Activated naive CD8-positive, alpha-beta T cell treated with anti-CD3 and anti-CD28 coated beads for 36 hours (primary cell): ENCODE results near the gene WDR19. TPM values are rescaled to one million over a fixed set of nuclear protein-coding genes. Genes with fewer than 3 reads are reported as not detected.
"Not testable (repeated sequence)": the region's sequence is repeated elsewhere in the genome, so short reads cannot be mapped to it uniquely, and the experiment has no call there.

Experiments used
- DNase-seq: peaks from one replicate; pipeline ENCODE4 v3.0.0; 2021
- H3K27ac Mint-ChIP-seq: one replicate; pipeline ENCODE4 v1.8.0; 2022; ENCODE audit warnings: mild to moderate bottlenecking, moderate library complexity, mixed read lengths
- H3K27me3 Mint-ChIP-seq: one replicate; pipeline ENCODE4 v1.8.0; 2022; ENCODE audit warnings: mild to moderate bottlenecking, mixed read lengths
- H3K36me3 Mint-ChIP-seq: one replicate; pipeline ENCODE4 v1.8.0; 2021; ENCODE audit warnings: mild to moderate bottlenecking, mixed read lengths
- H3K4me1 Mint-ChIP-seq: one replicate; pipeline ENCODE4 v1.8.0; 2021; ENCODE audit warnings: mixed read lengths
- H3K4me3 Mint-ChIP-seq: one replicate; pipeline ENCODE4 v1.8.0; 2022; ENCODE audit warnings: mild to moderate bottlenecking, moderate library complexity, mixed read lengths
- H3K9me3 Mint-ChIP-seq: one replicate; pipeline ENCODE4 v1.8.0; 2022; ENCODE audit warnings: mixed read lengths
- total RNA-seq, 2 experiments: library from RNA; stranded (reverse); gene quantifications; one replicate each; pipeline ENCODE4 v1.2.3, GENCODE V29; 2021

The WDR19 gene
- total RNA-seq, result 10 to 100 TPM; 11.0 to 14.1 TPM

DNA sequence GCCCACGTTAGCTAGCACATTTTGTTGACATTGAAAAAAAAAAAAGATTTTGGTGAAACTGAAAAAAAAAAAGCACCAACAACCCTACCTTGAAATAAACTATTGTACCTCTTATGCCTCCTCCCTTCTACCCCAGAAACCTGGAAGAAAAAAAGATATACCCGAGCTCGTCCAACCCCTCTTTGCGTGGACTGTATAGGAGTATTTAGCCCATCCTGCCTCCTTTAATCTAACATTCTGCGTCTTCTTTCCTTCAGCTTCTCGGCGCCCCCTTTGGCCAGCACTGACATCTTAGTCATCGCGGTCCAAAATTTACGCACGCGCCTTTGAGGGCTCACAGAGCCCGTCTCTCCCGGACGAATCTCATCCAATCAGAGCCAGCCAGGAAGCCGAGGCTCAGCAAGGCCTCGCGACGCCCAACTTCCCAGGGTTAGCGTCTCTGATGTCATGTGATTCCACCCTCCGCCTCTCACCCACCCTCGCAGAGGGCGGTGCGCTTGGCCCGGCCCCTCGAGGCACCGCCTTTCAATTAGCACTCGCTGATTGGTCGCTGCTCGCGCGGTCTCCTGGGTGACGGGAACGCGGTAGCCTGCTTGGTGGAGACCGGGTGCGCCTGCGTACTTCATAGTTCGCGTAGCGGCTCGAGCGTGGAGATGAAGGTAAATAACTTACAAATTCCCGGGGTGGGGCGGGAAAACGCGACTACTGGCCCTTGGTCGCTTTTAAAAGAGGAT is at the start of gene WDR19:
TSS of gene WDR19 (plus strand) at position 625 of the 734 bp plus-strand sequence. CDS start at position 654, 29 bp downstream.
- H3K36me3 Mint-ChIP-seq, result peaks cover 2% of the 10 kb centered on the region
- peak; percentile 99 for DNase-seq

DNA sequence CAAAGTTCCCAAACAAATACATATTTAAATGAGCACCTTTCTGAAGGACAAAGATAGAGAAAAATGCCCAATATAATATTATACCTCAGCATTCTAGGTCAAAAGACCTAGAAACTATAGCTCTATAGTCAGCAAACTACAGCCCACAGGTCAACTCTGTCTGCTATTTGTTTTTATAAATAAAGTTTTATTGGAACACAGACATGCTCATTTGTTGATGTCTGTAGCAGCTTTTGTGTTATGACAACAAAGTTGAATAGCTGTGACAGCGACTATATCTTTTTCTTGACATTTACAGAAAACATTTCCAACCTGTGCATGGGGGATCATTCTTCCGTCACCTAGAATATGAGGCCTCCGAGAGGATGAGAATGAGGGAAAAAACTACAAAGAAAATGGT is 48.7 kb upstream of the WDR19 start:
- H3K4me1 Mint-ChIP-seq, result peaks cover 7% of the 10 kb centered on the region
- no peak for DNase-seq
- peaks cover 9% of the 10 kb centered on the region for H3K36me3 Mint-ChIP-seq
- H3K27me3 Mint-ChIP-seq, result no peaks in the 10 kb centered on the region
- peaks cover 4% of the 10 kb centered on the region for H3K9me3 Mint-ChIP-seq
- no peak overlapping the region for H3K4me3 Mint-ChIP-seq
- H3K27ac Mint-ChIP-seq, result no peak overlapping the region

More for the DNA sequence above, at the start of gene WDR19:
- peaks cover 2% of the 10 kb centered on the region for H3K4me1 Mint-ChIP-seq
- no peak within 1 kb of the TSS for H3K27ac Mint-ChIP-seq
- H3K4me3 Mint-ChIP-seq, result no peak within 1 kb of the TSS
- no peaks in the 10 kb centered on the region for H3K9me3 Mint-ChIP-seq
- H3K27me3 Mint-ChIP-seq, result peaks cover 8% of the 10 kb centered on the region

DNA sequence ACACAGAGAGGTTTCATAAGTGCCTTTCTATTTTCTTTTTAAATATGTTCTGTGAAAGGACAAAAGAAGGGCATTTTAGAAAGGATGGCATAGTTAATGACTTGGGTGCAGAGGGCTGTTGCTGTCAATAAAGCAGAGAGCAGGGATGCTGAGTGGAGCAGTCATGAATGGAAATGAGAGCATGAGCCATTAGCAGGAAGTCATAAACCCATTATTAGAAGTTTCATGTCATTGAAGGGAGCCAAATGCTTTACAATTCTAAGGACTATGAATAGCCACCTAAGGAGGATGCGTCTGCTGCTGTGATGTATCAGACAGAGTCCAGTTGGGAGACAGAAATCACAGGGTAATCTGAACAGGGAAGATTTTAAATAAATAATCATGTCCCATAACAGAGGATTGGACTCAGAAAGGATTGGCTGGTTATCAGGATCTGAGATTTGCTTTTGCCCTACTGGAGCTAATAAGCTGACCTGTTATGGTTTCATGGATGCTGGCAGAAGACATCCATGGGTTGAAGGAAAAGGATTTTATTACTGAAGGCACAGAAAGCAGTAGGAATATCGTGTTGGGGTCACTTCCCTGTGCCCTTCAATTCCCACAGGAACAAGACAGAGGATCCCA is 47.5 kb upstream of the WDR19 start:
- H3K4me1 Mint-ChIP-seq, result peaks cover 7% of the 10 kb centered on the region
- peaks cover 2% of the 10 kb centered on the region for H3K9me3 Mint-ChIP-seq
- no peak for DNase-seq
- H3K36me3 Mint-ChIP-seq, result peaks cover 7% of the 10 kb centered on the region
- no peak overlapping the region for H3K4me3 Mint-ChIP-seq
- H3K27me3 Mint-ChIP-seq, result no peaks in the 10 kb centered on the region
- no peak overlapping the region for H3K27ac Mint-ChIP-seq

DNA sequence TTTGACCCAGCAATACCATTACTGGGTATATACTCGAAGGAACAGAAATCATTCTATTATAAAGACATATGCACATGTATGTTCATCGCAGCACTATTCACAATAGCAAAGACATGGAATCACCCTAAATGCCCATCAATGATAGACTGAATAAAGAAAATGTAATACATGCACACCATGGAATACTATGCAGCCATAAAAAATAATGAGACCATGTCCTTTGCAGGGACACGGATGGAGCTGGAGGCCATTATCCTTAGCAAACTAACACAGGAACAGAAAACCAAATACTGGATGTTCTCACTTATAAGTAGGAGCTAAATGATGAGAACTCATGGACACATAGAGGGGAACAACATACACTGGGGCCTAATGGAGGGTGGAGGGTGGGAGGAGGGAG is 44.1 kb upstream of the WDR19 start:
- not testable (repeated sequence) for H3K27ac Mint-ChIP-seq

DNA sequence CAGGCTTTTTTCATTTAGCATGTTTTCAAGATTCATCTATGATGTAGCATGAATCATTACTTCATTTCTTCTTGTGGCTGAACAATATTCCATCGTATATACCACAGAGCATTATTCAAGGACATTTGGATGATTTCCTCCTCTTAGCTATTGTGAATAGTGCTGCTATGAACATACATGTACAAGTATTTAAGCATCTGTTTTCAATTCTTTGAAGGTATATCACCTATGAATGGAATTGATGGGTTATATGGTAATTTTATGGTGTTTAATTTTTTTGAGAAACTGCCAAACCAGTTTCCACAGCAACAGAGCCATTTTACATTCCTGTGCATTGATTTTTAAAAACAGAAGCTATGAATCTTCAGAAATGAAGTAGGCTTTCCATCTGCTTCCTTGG is 36.1 kb upstream of the WDR19 start:
- H3K27me3 Mint-ChIP-seq, result no peaks in the 10 kb centered on the region
- no peaks in the 10 kb centered on the region for H3K9me3 Mint-ChIP-seq

More for the DNA sequence above, 44.1 kb upstream of the WDR19 start:
- not testable (repeated sequence) for H3K4me3 Mint-ChIP-seq, H3K27me3 Mint-ChIP-seq, H3K9me3 Mint-ChIP-seq, H3K36me3 Mint-ChIP-seq, H3K4me1 Mint-ChIP-seq, DNase-seq

DNA sequence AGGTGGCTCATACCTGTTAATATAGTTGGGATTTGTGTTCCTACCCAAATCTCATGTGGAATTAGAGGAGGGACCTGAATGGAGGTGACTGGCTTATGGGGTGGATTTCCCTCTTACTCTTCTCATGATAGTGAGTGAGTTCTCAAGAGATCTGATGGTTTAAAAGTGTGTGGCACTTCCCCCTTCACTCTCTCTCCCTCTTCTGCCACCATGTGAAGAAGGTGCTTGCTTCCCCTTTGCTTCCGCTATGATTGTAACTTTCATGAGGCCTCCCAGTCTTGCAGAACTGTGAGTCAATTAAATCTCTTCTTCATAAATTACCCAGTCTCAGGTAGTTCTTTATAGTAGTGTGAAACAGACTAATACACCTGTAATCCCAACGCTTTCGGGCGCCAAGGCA is 28.3 kb upstream of the WDR19 start:
- DNase-seq, result no peak
- no peaks in the 10 kb centered on the region for H3K9me3 Mint-ChIP-seq
- H3K27me3 Mint-ChIP-seq, result no peaks in the 10 kb centered on the region
- no peak overlapping the region for H3K4me3 Mint-ChIP-seq
- peaks cover 7% of the 10 kb centered on the region for H3K4me1 Mint-ChIP-seq
- H3K36me3 Mint-ChIP-seq, result no peaks in the 10 kb centered on the region
- no peak overlapping the region for H3K27ac Mint-ChIP-seq

More for the DNA sequence above, 36.1 kb upstream of the WDR19 start:
- Mint-ChIP-seq H3K4me3 (no peak overlapping the region), H3K4me1 (peaks cover 7% of the 10 kb centered on the region), H3K27ac (no peak overlapping the region), H3K36me3 (no peaks in the 10 kb centered on the region)
- DNase-seq, result no peak

DNA sequence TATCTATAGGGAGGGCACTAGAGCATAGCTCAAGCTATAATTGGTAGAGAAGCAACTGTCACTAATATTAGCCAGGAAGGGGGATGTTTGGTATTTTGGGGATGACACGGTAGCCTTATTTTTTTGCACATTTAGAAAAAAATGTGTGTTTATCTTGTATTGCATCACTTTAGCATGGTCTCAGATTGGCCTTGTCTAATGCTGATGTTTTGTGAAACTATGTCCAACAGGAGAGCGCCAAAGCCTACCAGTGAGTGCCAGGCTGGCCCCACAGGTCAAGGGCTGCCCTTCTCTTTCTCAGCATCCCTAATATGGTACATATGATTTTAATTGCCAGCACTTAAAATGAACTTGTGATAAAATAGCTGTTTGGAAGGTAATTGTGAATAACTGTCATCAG is 24.8 kb upstream of the WDR19 start:
- H3K4me3 Mint-ChIP-seq, result no peak overlapping the region
- no peak for DNase-seq
- H3K27me3 Mint-ChIP-seq, result no peaks in the 10 kb centered on the region
- no peaks in the 10 kb centered on the region for H3K9me3 Mint-ChIP-seq
- no peaks in the 10 kb centered on the region for H3K4me1 Mint-ChIP-seq
- H3K27ac Mint-ChIP-seq, result no peak overlapping the region
- no peaks in the 10 kb centered on the region for H3K36me3 Mint-ChIP-seq

DNA sequence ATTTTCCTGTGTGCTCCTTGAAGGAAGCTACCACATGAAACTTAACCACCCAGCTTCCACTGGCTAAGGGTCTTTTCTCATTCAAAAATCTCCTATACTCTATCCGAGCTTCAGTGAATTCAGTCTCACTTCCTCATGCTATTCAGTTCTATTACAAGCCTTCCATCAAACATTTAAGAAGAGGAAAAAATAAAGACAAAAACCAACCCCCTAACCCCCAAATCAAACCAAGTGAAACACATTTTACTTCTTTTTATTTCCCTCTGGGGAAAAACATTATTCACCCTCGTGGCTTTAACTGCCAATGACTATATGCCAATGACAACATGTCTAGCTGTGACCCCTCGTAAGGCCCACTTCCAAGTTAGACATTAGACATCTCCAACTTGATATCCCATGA is 16.2 kb upstream of the WDR19 start:
- no peak for DNase-seq
- Mint-ChIP-seq H3K27ac (no peak overlapping the region), H3K4me1 (no peaks in the 10 kb centered on the region), H3K36me3 (peaks cover 3% of the 10 kb centered on the region), H3K9me3 (peaks cover 2% of the 10 kb centered on the region), H3K27me3 (no peaks in the 10 kb centered on the region), H3K4me3 (no peak overlapping the region)

DNA sequence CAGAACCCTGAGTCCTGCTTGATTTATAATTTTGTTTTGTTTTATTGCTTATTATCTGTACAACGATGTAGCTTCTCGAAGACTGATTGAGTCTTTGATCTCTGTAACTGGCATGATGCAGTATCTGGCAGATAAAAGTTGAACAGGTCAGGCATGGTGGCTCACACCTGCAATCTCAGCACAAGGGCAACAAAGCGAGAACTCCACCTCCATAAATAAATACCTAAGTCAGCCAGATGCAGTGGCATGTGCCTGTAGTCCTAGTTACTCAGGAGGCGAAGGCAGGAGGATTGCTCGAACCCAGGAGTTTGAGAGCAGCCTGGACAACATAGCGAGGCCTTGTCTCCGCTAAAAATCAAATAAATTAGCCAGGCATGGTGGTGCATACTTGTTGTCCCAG is 15.7 kb upstream of the WDR19 start:
- Mint-ChIP-seq H3K4me3 (no peak overlapping the region), H3K36me3 (peaks cover 3% of the 10 kb centered on the region), H3K9me3 (peaks cover 2% of the 10 kb centered on the region), H3K27me3 (no peaks in the 10 kb centered on the region), H3K4me1 (no peaks in the 10 kb centered on the region), H3K27ac (no peak overlapping the region)
- no peak for DNase-seq

DNA sequence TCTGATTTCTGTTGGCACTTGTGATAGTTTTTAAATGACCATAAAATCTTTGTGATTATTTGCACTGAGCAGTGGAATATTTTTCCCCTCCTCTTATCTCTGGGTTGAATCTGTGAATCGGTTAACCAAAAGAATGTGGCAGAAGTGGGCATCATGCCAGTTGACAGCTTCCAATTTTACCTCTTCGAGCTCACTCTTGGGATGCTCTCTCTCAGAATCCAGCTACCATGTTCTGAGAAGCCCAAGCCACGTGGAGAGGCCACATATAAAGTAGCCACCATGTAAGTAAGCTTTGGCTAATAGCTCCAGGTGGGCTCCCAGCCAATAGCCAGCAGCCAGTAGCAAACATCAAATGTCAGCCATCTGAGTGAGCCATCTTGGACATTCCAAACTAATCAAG is 12.9 kb upstream of the WDR19 start:
- Mint-ChIP-seq H3K4me1 (no peaks in the 10 kb centered on the region), H3K36me3 (peaks cover 3% of the 10 kb centered on the region), H3K27me3 (no peaks in the 10 kb centered on the region), H3K27ac (no peak overlapping the region), H3K9me3 (peaks cover 2% of the 10 kb centered on the region), H3K4me3 (no peak overlapping the region)
- DNase-seq, result no peak

DNA sequence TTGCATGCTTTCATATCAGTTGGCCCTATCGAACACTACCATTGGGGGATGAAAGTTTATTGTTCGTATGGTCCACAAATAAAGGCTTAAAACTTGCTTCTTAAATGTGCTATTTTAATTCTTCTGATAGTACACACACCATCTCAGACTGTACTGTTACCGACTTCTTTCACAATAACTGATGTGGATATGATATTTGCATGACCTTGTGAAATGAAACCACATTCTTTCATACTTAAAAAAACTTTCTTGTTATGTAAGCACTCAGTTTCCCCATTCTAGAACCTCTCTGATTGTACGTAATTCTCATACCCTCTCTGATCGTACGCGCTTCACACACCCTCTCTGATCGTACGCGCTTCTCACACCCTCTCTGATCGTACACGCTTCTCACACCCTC is 12.0 kb upstream of the WDR19 start:
- no peaks in the 10 kb centered on the region for H3K4me1 Mint-ChIP-seq
- no peak for DNase-seq
- peaks cover 3% of the 10 kb centered on the region for H3K36me3 Mint-ChIP-seq
- H3K27me3 Mint-ChIP-seq, result no peaks in the 10 kb centered on the region
- peaks cover 2% of the 10 kb centered on the region for H3K9me3 Mint-ChIP-seq
- H3K4me3 Mint-ChIP-seq, result no peak overlapping the region
- H3K27ac Mint-ChIP-seq, result no peak overlapping the region

DNA sequence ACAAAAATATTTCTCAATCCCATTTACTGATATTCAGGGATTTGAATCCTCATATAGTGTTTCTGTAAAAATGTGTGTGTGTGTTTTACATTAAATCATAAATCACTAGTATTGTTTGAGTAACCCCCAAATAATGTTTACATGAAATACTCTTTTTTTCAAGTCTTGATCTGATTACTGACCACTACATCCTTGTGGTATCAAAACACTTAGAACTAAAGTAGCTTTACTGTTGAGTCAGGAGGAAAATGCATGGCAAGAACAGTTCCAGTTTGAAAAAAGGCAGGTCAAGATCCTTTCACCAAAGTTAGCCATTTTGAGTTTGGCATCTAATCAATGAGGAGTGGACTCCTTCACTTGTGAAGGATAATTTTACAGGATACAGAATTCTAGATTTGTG is 3.6 kb upstream of the WDR19 start:
- Mint-ChIP-seq H3K27ac (no peak overlapping the region), H3K4me1 (peaks cover 2% of the 10 kb centered on the region), H3K9me3 (no peaks in the 10 kb centered on the region), H3K4me3 (no peak overlapping the region), H3K27me3 (peaks cover 11% of the 10 kb centered on the region), H3K36me3 (no peaks in the 10 kb centered on the region)
- no peak for DNase-seq

DNA sequence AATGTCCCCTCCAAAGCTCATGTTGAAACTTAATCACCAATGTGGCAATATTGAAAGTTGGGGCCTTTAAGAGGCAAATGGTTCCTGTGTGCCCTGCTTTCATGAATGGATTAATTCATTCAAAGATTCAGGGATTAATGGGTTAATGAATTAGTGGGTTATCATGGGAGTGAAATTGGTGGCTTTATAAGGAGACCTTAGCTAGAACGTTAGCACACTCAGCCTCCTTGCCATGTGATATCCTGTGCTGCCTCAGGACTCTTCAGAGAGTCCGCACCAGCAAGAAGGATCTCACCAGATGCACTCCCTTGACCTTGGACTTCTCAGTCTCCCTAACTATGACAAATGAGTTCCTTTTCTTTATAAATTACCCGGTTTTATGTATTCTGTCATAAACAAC is 2.6 kb upstream of the WDR19 start:
- Mint-ChIP-seq H3K36me3 (no peaks in the 10 kb centered on the region), H3K27me3 (peaks cover 11% of the 10 kb centered on the region), H3K27ac (peak overlapping the region; percentile 28), H3K4me1 (peaks cover 2% of the 10 kb centered on the region), H3K4me3 (no peak overlapping the region), H3K9me3 (no peaks in the 10 kb centered on the region)
- DNase-seq, result no peak

DNA sequence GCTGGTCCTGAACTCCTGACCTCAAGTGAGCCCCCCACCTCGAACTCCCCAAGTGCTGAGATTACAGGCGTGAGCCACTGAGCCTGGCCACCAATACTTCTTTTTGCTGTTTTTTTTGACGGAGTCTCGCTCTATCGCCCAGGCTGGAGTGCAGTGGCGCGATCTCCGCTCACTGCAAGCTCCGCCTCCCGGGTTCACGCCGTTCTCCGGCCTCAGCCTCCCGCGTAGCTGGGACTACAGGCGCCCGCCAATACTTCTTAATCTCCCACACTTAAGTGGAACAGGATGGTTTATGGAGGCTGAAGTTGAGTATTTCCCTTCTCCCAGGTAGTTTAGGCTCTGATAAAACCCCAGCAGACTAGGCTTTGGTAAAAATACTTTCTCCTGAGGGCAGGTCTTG is 1.7 kb upstream of the WDR19 start:
- not testable (repeated sequence) for H3K27me3 Mint-ChIP-seq, H3K36me3 Mint-ChIP-seq, H3K9me3 Mint-ChIP-seq, DNase-seq, H3K4me1 Mint-ChIP-seq, H3K4me3 Mint-ChIP-seq, H3K27ac Mint-ChIP-seq

DNA sequence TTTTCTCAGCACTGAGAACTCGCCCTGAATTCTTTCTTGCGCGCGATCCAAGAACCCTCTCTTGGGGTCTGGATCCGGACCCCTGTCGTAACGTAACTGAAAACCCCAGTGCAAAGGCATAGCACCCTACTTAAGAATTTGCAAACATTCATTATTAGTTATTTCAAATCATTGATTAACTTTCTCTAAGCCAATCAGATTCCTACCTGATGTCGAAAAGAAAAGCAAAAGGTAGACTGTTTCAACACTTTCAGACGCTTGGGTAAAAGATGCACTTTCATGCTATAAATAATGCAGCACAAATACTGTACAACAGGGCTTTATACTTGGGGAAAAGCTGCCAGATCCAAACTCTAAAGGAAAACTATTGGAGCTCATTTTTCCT is 817 bp upstream of the WDR19 start:
- DNase-seq, result no peak
- no peak overlapping the region for H3K4me3 Mint-ChIP-seq
- H3K9me3 Mint-ChIP-seq, result no peaks in the 10 kb centered on the region
- peaks cover 8% of the 10 kb centered on the region for H3K27me3 Mint-ChIP-seq
- no peak overlapping the region for H3K27ac Mint-ChIP-seq
- H3K36me3 Mint-ChIP-seq, result peaks cover under 1% of the 10 kb centered on the region
- H3K4me1 Mint-ChIP-seq, result peaks cover 2% of the 10 kb centered on the region

DNA sequence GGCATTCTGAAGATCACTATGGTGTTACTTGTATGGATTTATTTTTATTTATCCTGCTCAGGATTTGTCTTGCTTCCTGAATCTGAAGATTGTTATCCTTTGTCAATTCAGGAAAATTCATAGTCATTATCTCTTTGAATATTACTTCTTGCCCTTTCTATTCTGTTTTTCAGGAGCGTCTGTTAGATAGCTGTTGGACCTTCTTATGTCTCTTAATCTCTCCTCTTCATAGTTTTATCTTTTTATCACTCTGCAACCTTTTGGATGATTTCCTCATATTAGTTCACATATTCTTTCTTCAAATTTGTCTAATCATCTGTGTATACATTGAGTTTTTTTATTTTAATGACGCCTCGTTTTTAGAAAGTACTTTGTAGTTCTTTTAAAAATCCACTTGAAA is 19.6 kb downstream of the WDR19 start:
- peaks cover 24% of the 10 kb centered on the region for H3K36me3 Mint-ChIP-seq
- peaks cover 2% of the 10 kb centered on the region for H3K9me3 Mint-ChIP-seq
- DNase-seq, result no peak
- no peak overlapping the region for H3K4me3 Mint-ChIP-seq
- H3K27ac Mint-ChIP-seq, result no peak overlapping the region
- no peaks in the 10 kb centered on the region for H3K4me1 Mint-ChIP-seq
- H3K27me3 Mint-ChIP-seq, result no peaks in the 10 kb centered on the region
